ENCODE results near the gene ADNP.

The ADNP gene

DNA sequence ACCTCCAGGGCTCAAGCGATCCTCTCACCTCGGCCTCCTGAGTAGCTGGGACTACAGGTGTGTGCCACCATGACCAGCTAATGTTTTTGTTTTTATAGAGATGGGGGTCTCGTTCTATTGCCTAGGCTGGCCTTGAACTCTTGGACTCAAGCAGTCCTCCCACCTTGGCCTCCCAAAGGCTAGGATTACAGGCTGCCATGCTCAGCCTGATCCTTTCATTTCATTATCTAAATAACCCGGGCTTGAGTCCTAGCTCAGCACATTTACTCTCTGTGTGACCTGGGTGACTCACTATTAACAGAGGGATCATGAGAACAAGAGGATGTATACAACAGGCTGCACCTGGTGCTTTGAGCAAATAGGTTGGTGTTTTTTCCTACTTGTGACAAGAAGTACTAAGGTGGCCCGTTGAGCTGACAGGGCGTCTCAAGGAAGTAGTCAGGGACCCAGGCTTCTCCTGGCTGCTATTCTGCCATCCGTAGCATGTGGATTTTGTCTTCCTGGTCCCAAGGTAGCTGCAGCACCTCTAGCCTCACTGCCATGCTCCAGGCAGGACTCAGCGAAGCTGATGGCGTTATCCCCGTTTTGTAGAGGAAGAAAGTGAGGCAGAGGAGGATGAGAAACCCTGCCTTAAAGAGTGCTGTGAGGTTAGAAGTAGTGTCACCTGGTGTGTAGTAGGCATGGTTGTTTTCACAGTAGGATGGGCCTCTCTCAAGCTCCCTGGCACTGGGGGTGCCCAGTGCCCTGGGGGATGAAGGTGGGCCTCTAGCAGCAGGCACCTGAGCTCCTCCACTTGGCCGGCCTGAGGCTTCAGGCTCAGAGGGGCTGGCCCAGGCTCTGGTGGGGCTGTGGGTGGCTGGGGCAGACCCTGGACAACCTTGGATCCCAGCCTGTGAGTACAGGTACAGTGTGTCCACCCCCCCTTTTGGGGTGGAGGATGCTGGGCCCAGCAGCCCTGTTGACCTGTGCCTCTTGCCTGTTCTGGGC is 62.4 kb downstream of the ADNP start:
- no peak for DNase-seq

GRCh38 chr20:50867805-50868204 is 63.4 kb downstream of the ADNP start:
- DNase-seq, result no peak

- no peak for DNase-seq
Observed at GRCh38 chr20:50866831-50867230, 64.4 kb downstream of the ADNP start.

- DNase-seq, result no peak
Observed at GRCh38 chr20:50866036-50866685, 65.1 kb downstream of the ADNP start.

DNA sequence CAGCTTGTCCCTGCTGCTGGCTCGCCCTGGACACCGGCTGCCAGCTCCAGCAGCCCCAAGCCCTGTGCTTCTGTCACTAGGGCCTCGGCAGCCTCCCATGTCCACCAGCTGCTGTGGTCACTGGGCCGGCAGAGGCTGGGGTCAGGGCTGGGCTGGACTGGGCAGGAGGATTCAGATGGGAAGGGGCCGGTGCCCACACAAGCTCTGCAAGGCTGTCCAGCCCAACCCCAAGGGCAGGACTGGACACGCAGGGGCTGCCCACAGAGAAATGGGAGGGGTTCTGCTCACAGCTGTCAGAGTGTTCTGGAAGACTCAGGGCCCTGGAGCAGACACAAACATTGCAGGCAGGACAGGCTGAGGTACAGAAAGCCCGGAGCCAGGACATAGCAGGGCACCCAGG is 65.6 kb downstream of the ADNP start:
- no peak for DNase-seq

DNA sequence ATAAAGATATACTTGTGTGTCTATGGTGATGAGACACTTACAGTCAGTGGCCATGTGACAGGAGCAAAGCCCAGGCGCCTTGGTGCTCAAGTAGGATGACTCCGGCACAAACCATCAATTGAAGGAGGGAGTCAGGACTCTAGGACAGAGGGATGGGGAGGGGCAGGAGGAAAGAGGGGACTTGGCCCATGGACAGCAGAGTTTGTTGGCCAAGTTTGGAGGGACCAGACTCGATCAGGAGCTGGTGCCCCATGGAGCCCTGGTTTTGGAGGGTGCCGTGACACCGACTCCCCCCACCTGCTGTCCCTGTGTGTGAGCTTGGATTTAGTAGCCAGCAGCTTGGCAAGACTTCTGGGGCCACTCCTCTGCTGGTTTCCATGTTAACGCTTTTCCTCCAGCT is 66.1 kb downstream of the ADNP start:
- no peak for DNase-seq

GRCh38 chr20:50862546-50862945 is 68.7 kb downstream of the ADNP start:
- no peak for DNase-seq

- DNase-seq, result no peak
Observed at GRCh38 chr20:50861012-50861411, 70.2 kb downstream of the ADNP start.

- DNase-seq, result no peak
Observed at GRCh38 chr20:50859161-50859560, 72.1 kb downstream of the ADNP start.

- DNase-seq, result no peak
Observed at GRCh38 chr20:50858525-50858924, 72.7 kb downstream of the ADNP start.

DNA sequence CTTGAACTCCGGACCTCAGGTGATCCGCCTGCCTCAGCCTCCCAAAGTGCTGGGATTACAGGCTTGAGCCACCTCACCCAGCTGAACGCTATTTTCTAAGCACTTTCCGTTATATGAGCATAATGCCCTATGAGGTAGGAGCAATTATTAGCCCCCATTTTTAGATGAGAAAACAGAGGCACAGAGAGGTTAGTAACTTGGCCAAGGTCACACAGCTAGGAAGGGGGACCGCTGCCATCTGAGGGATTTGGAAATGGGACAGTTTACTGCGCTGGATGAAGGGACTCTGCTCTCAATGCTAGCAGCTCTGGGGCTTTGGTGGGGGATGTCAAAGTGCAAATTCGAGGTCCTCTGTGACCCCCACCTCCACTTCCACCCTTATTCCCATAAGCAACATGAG is 73.9 kb downstream of the ADNP start:
- DNase-seq, result no peak

DNA sequence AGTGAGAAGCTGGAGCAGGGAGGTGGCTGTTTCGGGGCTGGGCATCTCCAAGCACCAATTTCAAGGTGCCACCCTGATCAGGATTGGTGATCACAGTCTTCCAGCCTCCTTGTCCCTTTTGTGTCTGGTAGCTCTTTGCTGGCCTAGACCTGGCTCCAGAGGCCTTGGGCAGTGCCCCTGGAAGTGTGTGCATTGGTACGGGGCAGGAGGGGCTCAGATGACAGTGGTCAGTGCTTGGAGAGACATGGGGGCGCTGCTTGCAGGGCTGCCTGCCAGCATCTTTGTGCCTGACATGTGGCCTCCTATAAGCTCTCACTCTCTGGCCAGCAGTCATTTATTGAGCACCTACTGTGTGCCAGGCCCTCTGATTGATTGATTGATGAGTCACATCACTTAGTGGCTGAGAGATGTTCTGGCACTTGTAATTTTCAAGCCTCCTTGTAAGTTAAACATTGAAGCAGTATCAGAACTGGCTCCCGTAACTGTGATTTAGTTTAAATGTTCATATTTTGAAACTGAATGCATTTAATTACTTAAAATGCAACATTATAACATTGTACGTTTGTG is 74.7 kb downstream of the ADNP start:
- DNase-seq, result no peak

GRCh38 chr20:50855498-50856474 is 75.5 kb downstream of the ADNP start:
- DNase-seq, result no peak

DNA sequence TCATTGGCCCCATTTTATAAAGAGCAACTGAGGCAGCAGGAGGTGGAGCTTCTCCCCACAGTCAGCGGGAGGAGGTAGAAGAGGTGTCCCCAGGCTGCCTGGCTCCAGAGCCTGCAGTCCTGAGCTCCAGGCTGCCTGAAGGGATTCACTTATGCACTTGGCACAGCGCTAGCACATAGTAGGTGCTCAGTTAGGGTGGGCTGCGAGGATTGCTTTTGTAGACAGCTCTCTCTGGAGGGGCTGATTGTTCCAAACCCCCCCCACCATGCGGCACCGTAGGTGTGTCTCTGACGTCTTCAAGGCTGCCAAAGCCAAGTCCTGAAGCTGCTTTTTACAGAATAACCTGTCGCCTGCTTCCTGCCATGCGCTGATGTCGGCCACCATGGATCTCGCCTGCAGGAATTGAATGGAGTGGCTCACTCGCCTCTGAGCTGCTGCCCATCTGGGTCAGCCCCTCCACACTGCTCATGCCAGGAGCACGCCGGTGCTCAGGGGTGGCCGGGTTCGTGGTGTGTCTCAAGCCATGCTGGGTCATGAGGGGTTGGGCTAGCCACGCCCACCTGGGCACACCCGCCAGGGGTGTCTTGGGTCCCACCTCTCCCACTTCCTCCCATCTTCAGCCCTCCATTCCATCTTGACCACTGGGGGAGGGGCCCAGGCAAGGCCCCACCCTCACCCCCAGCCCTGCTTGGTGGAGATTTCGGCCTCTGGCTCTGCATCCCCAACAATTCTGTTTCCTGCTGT is 76.6 kb downstream of the ADNP start:
- DNase-seq, result no peak

- no peak for DNase-seq
Observed at GRCh38 chr20:50852085-50852484, 79.2 kb downstream of the ADNP start.

DNA sequence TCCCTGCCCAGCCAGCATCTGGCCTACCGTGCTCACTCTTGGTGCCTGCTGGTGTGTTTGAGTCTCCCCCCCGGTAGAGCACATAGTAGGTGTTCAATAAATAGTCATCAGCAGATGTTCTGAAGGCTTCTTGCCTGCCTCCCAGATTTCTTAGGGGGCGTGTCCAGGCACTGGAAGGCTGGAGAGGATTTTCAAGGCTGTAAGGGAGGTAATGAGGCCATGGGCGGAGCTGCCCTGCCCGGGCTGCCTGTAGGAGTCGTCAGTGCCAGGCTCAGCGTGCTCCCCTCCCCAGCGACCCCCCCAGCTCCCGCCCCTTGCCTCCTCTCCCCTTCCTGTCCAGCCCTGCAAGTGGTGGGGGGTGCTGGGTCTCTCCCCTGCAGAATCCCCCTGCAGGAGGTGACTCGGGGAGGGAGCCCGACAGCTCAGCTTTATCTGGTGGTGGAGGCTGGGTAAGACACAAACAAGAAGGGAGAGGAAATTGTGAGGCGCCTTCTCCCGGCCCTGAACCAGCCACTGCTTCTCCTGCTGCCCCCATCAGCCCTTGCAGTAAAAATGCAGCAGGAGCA is 80.4 kb downstream of the ADNP start:
- no peak for DNase-seq

DNA sequence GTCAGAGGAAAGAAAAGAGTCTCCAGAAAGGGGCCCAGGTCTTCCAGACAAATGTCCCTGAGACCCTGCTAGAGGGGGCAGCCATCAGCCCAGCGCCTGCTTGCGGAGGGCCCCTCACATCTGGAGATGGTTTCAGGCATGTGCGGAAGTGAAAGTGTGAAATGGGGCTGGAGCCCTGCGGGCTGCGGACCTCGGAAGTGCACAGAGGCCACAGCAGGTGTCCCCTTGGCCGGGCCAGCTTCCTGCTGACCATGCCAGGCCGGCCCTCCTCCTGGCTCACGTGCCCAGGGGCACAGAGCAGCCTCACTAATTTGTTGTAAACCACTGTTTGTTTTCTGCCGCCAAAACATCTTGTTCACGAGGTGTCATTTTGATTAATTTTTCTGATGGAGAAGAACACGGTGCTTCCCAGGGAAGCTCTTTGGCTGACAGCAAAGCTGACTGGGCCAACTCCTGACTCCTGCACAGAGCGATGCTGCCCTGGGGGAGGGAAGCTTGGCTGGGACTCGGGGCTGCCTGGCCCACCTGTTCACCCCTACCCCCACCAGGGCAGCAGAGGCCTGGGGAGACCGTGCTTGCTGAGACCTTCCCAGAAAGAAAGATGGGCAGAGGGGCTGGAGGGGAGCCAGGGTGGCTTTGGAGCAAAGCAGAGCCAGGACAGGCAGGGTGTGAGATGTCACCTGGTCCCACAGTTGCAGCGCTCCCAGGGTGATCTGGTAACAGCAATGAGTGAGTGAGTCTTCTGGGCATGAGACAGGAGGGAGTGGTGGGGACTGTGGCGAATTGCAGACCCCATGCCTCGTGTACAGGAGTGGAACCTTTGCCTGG is 82.2 kb downstream of the ADNP start:
- no peak for DNase-seq

DNA sequence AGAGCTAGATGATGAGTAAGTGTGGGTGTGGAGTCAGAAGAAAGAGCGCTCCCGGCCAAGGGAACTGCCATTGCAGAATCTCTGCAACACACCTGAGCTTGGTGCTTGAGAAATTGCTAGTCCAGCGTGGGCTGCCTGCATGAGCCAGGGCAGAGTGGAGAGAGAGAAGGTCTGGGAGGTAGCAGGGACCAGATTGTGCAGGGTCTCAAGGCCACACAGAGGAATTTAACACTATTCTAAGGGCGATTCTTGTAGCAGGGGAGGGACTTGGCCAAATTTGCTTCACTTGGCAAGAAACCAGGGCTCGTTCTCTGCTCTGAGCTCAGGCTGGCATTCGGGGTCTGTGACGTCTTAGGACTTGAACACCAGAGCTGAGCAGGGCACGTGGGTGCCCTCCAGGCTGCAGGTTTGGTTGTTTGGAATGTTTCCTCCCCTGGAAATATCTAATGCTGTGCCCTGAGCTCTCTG is 82.9 kb downstream of the ADNP start:
- DNase-seq, result no peak

GRCh38 chr20:50845566-50846215 is 85.5 kb downstream of the ADNP start:
- DNase-seq, result no peak
